MCF 10A (cell line): Measurements from ENCODE around the gene STIL. TPM values are rescaled to one million over a fixed set of nuclear protein-coding genes. Genes with fewer than 3 reads are reported as not detected.
A peak's percentile ranks its signal among the peaks of the same experiment; 100 is the strongest.

Source experiments
- BruUV-seq: library from RNA; stranded (reverse); fragments of 400-500 nt; replicated peaks from 2 replicates; lab custom pipeline; 2021; lab: Mats Ljungman, UMichigan
- CTCF ChIA-PET: fragments of 300-600 bp; sonication (Branson Sonifier 250); formaldehyde crosslinking; extraction: SDS; loops from one replicate; lab custom pipeline; 2021; ENCODE audit warnings: antibody characterized with exemption, inconsistent platforms; lab: Yijun Ruan, JAX
- POLR2A ChIA-PET: fragments of 300-600, 350-650 bp; sonication (Branson Sonifier 250); formaldehyde crosslinking; extraction: SDS; loops from one replicate; lab custom pipeline; 2020; ENCODE audit warnings: antibody characterized with exemption, inconsistent platforms; lab: Yijun Ruan, JAX
- DNase-seq: peaks from one replicate; pipeline ENCODE4 v3.0.0-alpha.2; 2018; ENCODE audit not compliant: unreplicated experiment
- H3K27ac Mint-ChIP-seq: one replicate; pipeline ENCODE4 v1.8.0; 2022; ENCODE audit warnings: mild to moderate bottlenecking, low read depth, mixed read lengths; ENCODE audit not compliant: unreplicated experiment
- H3K27me3 Mint-ChIP-seq: one replicate; pipeline ENCODE4 v1.8.0; 2022; ENCODE audit warnings: mixed read lengths; ENCODE audit not compliant: insufficient read depth, unreplicated experiment
- H3K36me3 Mint-ChIP-seq: one replicate; pipeline ENCODE4 v1.8.0; 2022; ENCODE audit warnings: mild to moderate bottlenecking, moderate library complexity, mixed read lengths; ENCODE audit not compliant: insufficient read depth, unreplicated experiment
- H3K4me1 Mint-ChIP-seq: one replicate; pipeline ENCODE4 v1.8.0; 2022; ENCODE audit warnings: mixed read lengths; ENCODE audit not compliant: insufficient read depth, unreplicated experiment
- H3K4me3 Mint-ChIP-seq: one replicate; pipeline ENCODE4 v1.8.0; 2022; ENCODE audit warnings: mild to moderate bottlenecking, moderate library complexity, mixed read lengths; ENCODE audit not compliant: unreplicated experiment
- H3K9me3 Mint-ChIP-seq: one replicate; pipeline ENCODE4 v1.8.0; 2022; ENCODE audit warnings: mixed read lengths; ENCODE audit not compliant: unreplicated experiment
- CTCF ChIP-seq: fragments of 200-600 bp; IDR thresholded peaks from one replicate; pipeline ENCODE4 v1.8.0; 2022; ENCODE audit warnings: antibody characterized with exemption, mild to moderate bottlenecking; ENCODE audit not compliant: unreplicated experiment
- intact Hi-C: fragments of 100-400 bp; cut with micrococcal nuclease; formaldehyde crosslinking; loops from 2 replicates; pipeline ENCODE4 v1.14.1; 2022
- total RNA-seq: library from RNA; stranded (reverse); gene quantifications from 2 replicates; pipeline ENCODE4 v1.2.3, GENCODE V29; 2022

The STIL gene
- total RNA-seq, 1 experiment from 2014 or later, result 12.6 TPM

DNA sequence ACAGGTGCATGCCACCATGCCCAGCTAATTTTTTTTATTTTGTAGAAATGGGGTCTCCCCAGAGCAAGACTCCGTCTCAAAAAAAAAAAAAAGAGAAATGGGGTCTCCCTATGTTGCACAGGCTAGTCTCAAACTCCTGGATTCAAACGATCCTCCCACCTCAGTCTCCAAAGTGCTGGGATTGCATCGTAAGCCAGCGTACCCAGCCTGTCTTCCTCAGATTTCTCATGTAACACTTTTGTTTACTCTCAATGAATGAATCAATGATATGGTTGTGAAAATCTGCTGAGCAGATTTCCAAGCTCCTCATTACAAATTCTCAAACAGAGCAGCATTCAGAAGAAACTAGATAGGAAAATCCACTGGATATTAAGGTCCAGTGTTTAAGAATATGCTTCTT is 26.3 kb upstream of the STIL start:
- no peak for TF ChIP-seq CTCF
- no TSS peak for BruUV-seq
- intact Hi-C loops, result no loop called here
- no peak for DNase-seq
- Mint-ChIP-seq H3K9me3 (no peaks in the 10 kb centered on the region), H3K27me3 (no peaks in the 10 kb centered on the region), H3K27ac (no peak overlapping the region), H3K4me1 (peaks cover 6% of the 10 kb centered on the region), H3K4me3 (no peak overlapping the region), H3K36me3 (peaks cover 43% of the 10 kb centered on the region)
- ChIA-PET POLR2A (no interaction called here), CTCF (interaction anchor here (1.6 kb wide), 1 partner anchor 77 kb away, joined by 3 read pairs; no protein-coding TSS in a partner anchor)

DNA sequence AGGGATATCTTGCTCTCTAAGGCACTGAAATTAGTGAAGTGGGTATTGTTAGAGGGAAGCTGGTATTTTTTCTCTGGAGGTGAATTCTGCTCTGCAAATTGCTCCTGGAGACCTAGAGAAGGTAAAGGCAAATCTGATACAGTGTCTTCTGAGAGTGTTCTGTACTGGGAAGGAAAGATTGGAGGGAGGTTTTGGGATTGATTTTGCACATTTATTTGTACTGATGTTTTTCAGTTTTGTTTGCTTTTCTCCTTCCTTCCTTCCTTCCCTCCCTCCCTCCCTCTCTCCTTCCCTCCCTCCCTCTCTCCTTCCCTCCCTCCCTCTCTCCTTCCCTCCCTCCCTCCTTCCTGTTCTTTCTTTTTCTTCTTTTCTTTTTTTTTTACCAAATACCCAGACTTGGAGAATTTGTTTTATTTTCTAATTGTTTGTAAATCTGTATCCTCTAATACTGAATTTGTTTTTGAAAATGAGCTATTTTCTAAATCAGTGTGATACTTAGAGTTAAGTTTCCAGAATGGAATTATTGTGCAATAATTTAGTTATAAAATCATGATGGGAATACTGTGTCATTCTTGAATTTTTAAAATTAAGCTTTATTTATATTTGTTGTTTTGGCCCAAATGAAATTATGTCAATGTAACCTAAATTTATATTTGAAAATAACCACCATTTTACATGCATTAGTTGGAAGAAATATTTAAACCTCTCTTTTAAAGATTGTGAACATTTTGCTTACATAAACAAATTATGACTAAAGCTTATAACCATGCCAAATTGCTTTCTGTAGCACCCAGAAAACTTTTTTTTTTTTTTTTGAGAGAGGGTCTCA is 24.5 kb upstream of the STIL start:
- peak overlapping the region; percentile 19 for H3K27ac Mint-ChIP-seq
- no TSS peak for BruUV-seq
- no peaks in the 10 kb centered on the region for H3K9me3 Mint-ChIP-seq
- DNase-seq, result no peak
- H3K27me3 Mint-ChIP-seq, result no peaks in the 10 kb centered on the region
- peaks cover 6% of the 10 kb centered on the region for H3K4me1 Mint-ChIP-seq
- ChIA-PET CTCF (interaction anchor here (0.6 to 1.6 kb wide), 9 partner anchors 9 to 148 kb away, joined by 3 to 8 read pairs (median 3); partner anchors contain the start of gene PDZK1IP1), POLR2A (interaction anchor here (0.7 to 1.9 kb wide), 4 partner anchors 10 to 364 kb away, joined by 3 to 5 read pairs (median 4); partner anchors contain the start of gene PDZK1IP1)
- peaks cover 44% of the 10 kb centered on the region for H3K36me3 Mint-ChIP-seq
- no peak for TF ChIP-seq CTCF
- intact Hi-C loops, result no loop called here
- no peak overlapping the region for H3K4me3 Mint-ChIP-seq

DNA sequence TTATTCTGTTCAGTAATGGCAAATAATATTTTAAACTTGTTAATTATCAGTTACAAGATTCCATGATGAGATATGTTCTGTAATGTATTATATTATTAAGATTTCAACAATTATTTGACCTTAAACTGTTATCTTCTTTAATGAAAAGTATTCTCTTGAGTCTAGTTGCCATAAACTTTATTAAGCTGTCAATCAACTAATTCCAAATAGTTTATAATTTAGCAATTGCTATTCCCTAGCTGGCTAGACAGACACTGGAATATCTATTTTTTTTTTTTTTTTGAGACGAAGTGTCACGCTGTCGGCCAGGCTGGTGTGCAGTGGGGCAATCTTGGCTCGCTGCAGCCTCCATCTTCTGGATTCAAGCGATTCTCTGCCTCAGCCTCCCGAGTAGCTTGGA is 23.4 kb upstream of the STIL start:
- CTCF ChIA-PET, result interaction anchor here (0.6 to 0.7 kb wide), 2 partner anchors 124 to 381 kb away, joined by 3 read pairs; no protein-coding TSS in a partner anchor

More for the DNA sequence above, 23.4 kb upstream of the STIL start:
- no peak for TF ChIP-seq CTCF
- no peaks in the 10 kb centered on the region for H3K27me3 Mint-ChIP-seq
- intact Hi-C loops, result no loop called here
- H3K4me1 Mint-ChIP-seq, result peaks cover 6% of the 10 kb centered on the region
- no peak overlapping the region for H3K4me3 Mint-ChIP-seq
- POLR2A ChIA-PET, result interaction anchor here (1.5 to 1.9 kb wide), 2 partner anchors 11 to 147 kb away, joined by 3 to 5 read pairs; partner anchors contain the start of gene PDZK1IP1
- H3K27ac Mint-ChIP-seq, result no peak overlapping the region
- DNase-seq, result no peak
- peaks cover 35% of the 10 kb centered on the region for H3K36me3 Mint-ChIP-seq
- no peaks in the 10 kb centered on the region for H3K9me3 Mint-ChIP-seq
- BruUV-seq, result no TSS peak
